ENCODE measurements around the gene RANBP3.
A peak's percentile ranks its signal among the peaks of the same experiment; 100 is the strongest.

The RANBP3 gene

DNA sequence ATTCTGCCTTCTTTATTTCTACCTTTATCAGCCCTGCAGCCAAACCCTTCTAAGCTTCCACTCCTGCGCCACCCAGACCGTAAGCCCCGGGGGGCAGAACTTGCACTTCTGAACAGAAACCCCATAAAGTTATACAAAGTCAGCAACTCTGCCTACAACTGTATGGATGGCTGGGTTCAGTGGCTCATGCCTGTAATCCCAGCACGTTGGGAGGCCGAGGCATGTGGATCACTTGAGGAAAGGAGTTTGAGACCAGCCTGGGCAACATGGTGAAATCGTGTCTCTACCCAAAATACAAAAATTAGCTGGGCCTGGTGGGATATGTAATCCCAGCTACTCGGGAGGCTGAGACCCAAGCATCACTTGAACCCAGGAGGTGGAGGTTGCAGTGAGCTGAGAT, 10.4 kb downstream of the RANBP3 start:
- Histone ChIP-seq H3K9me3 (ENCODE audit: low read length) (no peaks in the 10 kb centered on the region), H3K27ac (ENCODE audit: low read depth, low read length, poor library complexity, severe bottlenecking) (peak overlapping the region; percentile 76), H3K9me2 (ENCODE audit: low read depth, low read length) (no peaks in the 10 kb centered on the region), H3K36me3 (ENCODE audit: insufficient read depth, low read length) (peaks cover 39% of the 10 kb centered on the region; the same call in 1 of the 2 replicates), H4K20me1 (ENCODE audit: insufficient read depth, low read length) (no peaks in the 10 kb centered on the region), H3K4me2 (ENCODE audit: low read length) (peak overlapping the region; percentile 63), H3F3A (ENCODE audit: insufficient read depth, low read length) (no peaks in the 10 kb centered on the region), H3K79me2 (ENCODE audit: insufficient read depth, low read length) (peaks cover 87% of the 10 kb centered on the region), H3K9ac (ENCODE audit: low read length) (peak overlapping the region; percentile 39; the same call in 1 of the 2 replicates), H3K27me3 (ENCODE audit: insufficient read depth, low read length) (no peaks in the 10 kb centered on the region), H3K4me3 (ENCODE audit: low read depth, low read length, poor library complexity, severe bottlenecking) (peak overlapping the region; percentile 33), H2AFZ (ENCODE audit: low read length) (no peak overlapping the region), H3K4me1 (ENCODE audit: insufficient read depth, low read length, severe bottlenecking) (peaks cover 41% of the 10 kb centered on the region)
- no peak for TF ChIP-seq CTCF (IDR thresholded peaks at IDR 0.05; ENCODE audit: low read length)
- TF ChIP-seq EZH2 (IDR thresholded peaks at IDR 0.05; ENCODE audit: borderline replicate concordance, low read length): no peak

- no peak for TF ChIP-seq CTCF (IDR thresholded peaks at IDR 0.05; ENCODE audit: low read length)
- TF ChIP-seq EZH2 (IDR thresholded peaks at IDR 0.05; ENCODE audit: borderline replicate concordance, low read length): no peak
- Histone ChIP-seq H3K4me3 (ENCODE audit: low read depth, low read length, poor library complexity, severe bottlenecking) (no peak overlapping the region), H3K4me1 (ENCODE audit: insufficient read depth, low read length, severe bottlenecking) (peaks cover 48% of the 10 kb centered on the region), H3K79me2 (ENCODE audit: insufficient read depth, low read length) (peaks cover 86% of the 10 kb centered on the region), H3K9me2 (ENCODE audit: low read depth, low read length) (no peaks in the 10 kb centered on the region), H3K27me3 (ENCODE audit: insufficient read depth, low read length) (no peaks in the 10 kb centered on the region), H3K9me3 (ENCODE audit: low read length) (no peaks in the 10 kb centered on the region), H3K27ac (ENCODE audit: low read depth, low read length, poor library complexity, severe bottlenecking) (no peak overlapping the region), H4K20me1 (ENCODE audit: insufficient read depth, low read length) (no peaks in the 10 kb centered on the region), H3K4me2 (ENCODE audit: low read length) (no peak overlapping the region), H2AFZ (ENCODE audit: low read length) (no peak overlapping the region), H3K9ac (ENCODE audit: low read length) (no peak overlapping the region), H3K36me3 (ENCODE audit: insufficient read depth, low read length) (peaks cover 33% of the 10 kb centered on the region; the same call in 1 of the 2 replicates), H3F3A (ENCODE audit: insufficient read depth, low read length) (no peaks in the 10 kb centered on the region)
Measured at GRCh38 chr19:5966941-5967340, 11.0 kb downstream of the RANBP3 start.

DNA sequence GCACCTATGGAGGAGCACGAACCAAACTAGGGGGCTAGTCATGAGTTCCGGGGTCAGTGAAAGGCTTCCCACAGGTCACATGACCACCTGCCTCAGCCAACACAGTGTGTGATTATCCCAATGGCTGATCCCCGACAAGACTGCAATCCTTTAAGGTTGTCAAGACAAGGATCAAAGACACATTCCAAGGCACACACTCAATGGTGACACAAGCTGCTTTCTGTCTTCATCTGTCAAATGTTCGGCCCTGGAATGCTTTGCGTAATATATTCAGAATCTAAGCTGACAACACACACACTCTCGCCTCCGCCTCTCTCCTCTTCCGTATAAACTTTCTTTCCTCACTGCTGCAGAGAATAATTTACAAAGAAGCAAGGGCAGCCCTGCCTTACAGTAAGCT, 11.7 kb downstream of the RANBP3 start:
- Histone ChIP-seq H3K4me2 (ENCODE audit: low read length) (no peak overlapping the region), H2AFZ (ENCODE audit: low read length) (no peak overlapping the region)
- no peak for TF ChIP-seq CTCF (IDR thresholded peaks at IDR 0.05; ENCODE audit: low read length)
- no peak for TF ChIP-seq EZH2 (IDR thresholded peaks at IDR 0.05; ENCODE audit: borderline replicate concordance, low read length)

More for the DNA sequence above, 11.7 kb downstream of the RANBP3 start:
- Histone ChIP-seq H3K27ac (ENCODE audit: low read depth, low read length, poor library complexity, severe bottlenecking) (no peak overlapping the region), H3F3A (ENCODE audit: insufficient read depth, low read length) (no peaks in the 10 kb centered on the region), H3K36me3 (ENCODE audit: insufficient read depth, low read length) (peaks cover 26% of the 10 kb centered on the region; the same call in 1 of the 2 replicates), H4K20me1 (ENCODE audit: insufficient read depth, low read length) (no peaks in the 10 kb centered on the region), H3K9me3 (ENCODE audit: low read length) (no peaks in the 10 kb centered on the region), H3K4me1 (ENCODE audit: insufficient read depth, low read length, severe bottlenecking) (peaks cover 53% of the 10 kb centered on the region), H3K9ac (ENCODE audit: low read length) (no peak overlapping the region), H3K4me3 (ENCODE audit: low read depth, low read length, poor library complexity, severe bottlenecking) (no peak overlapping the region), H3K79me2 (ENCODE audit: insufficient read depth, low read length) (peaks cover 81% of the 10 kb centered on the region), H3K27me3 (ENCODE audit: insufficient read depth, low read length) (no peaks in the 10 kb centered on the region), H3K9me2 (ENCODE audit: low read depth, low read length) (no peaks in the 10 kb centered on the region)
